ENCODE data around the gene MAPK7.
A peak's percentile ranks its signal among the peaks of the same experiment; 100 is the strongest.

Gene MAPK7

GRCh38 chr17:19378416-19379360 lies at the start of gene MAPK7:
Gene MAPK7, plus strand, starts transcription at chr17:19378498. Its CDS starts 403 bp downstream, at chr17:19378901.
- DNase-seq: peak; percentile 43

- no peak for DNase-seq
Measured at GRCh38 chr17:19329136-19329535, 49.2 kb upstream of the MAPK7 start.

DNA sequence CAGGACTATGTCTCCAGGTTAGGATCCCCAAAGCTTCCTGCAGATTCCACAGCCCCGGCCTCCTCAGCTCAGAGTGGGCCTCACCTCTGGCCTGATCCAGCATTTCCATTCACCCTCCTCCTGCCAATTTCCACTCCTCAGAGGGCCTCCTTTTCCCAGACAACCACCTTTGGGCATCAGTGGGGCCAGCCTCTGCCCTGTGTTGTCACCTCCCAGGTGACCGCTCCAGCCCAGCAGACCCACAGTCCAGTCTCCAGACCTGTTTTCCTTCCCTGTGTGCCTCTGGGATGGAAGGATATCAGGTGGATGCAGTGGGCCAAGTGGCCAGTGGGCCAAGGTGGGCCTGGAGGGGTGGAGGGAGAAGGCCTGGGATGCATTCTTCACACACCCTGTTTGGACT lies 48.5 kb upstream of the MAPK7 start:
- no peak for DNase-seq

DNA sequence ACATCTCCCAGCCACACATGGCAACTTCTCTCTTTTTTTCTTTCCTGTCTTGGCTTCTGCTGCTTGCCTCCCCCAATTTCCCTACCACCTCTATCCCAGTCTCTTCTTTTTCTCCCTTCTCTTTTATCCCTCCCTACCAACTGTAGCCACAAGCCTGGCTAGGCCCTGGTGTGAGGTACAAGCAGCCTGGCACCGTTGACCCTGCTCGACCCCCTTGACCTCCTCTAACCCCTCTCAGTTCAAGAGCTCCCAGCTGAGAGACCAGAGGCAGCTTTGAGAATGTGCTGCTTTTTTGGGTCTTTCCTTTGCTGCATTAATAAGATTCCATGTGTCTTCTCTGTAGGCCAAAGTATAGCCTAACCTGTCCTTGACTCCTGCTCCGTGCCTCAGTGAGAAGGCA lies 48.0 kb upstream of the MAPK7 start:
- no peak for DNase-seq

DNA sequence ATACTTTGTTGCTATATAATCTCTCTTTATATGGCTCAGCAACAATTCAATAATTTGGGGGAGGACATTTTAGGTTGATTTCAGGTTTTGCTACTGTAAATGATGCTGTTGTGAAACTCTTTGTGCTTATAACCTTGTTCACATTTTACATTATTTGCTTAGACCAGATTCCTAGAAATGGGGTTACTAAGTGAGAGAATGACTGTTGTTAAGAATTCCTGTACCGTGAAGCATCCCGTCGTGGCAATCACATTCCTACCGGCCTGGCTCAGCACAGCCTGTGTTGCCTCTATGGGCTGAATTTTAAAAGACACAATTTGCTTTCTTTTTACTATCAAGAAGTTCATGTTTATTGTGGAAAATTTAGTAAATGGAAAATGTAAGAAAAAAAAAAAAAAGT lies 47.2 kb upstream of the MAPK7 start:
- no peak for DNase-seq

DNA sequence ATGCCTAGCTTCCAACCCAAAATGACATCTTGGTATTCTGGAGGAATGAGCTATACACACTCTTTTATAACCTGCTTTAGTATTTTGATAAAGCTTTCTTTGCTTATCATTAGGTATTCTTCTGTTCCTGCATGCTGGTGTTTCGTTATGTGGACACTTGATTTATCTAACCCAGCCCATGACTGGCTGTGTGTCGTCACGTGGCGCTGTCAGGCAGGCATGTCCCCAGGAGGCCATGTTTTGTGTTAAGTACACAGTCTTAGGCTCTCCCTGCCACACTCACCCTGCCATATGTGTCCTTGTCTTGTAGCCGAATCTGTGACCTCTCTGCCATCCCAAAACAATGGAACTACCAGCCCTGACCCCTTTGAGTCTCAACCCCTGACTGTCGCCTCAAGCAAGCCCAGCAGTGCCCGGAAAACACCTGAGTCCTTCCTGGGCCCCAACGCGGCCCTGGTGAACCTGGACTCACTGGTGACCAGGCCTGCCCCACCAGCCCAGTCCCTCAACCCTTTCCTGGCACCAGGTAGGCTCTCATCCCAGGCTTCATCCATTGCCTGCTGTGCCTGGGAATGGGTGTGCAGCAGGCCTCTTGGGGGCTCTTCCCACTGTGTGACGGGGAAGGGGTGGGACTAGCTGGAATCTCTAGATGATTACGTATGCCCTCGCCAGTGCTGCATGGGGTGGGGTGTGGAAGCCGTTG lies 46.6 kb upstream of the MAPK7 start:
- no peak for DNase-seq

DNA sequence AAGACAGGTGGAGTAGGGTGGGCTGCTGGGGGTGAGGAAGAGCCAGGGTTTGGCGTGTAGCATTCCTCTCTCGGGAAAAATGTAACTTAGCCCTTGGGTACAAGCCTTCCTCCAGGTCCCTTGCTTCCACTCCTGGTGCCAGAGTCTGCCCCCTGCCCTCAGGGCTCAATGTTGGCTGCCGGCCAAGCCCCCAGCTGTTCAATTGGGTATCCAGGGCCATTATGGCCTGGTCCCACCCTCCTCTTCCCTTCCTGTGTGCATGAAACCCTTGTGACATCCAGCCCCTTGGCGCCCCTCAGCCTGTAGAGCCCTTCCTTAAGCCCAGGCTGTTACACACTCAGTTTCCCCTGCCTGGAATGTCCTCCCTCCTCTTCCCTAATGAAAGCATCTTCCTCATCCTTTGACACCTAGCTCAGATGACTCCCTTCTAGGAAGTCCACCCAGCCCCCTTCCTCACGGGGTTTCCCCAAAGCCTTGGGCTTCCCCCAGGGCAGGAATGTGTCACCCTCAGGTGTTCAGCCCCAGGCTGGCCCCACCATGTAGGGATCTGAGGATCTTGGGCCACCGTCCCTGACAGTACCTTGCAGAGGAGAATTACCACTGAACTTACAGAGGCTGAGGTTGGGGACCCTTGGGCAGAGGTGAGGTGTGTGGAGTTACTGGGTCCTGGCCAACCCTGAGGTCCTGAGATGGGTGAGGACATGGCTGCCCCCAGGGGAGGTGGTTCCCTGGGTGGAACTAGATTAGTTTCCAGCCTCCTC lies 45.7 kb upstream of the MAPK7 start:
- DNase-seq: no peak

GRCh38 chr17:19333132-19333440 lies 45.2 kb upstream of the MAPK7 start:
- no peak for DNase-seq

- no peak for DNase-seq
Measured at GRCh38 chr17:19333736-19334290, 44.5 kb upstream of the MAPK7 start.

DNA sequence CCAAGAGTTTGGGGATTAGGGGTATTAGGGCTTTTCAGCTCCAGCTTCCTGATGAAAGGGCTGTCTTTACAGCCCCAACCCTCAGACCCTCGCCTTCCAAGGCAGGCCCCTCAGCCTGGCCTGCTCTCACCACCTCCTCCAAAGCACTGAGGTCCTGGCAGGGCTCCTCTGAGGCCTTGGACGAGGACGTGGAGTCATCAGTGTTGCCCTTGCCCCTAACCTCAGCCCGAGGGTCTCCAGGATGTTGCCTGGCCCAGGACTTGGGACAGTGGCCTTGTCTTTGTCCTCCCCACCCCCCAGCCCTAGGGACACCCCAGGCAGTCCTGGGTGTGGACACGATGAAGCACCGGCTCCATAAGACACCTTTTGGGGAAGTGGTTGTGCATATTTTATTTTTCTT lies 44.0 kb upstream of the MAPK7 start:
- no peak for DNase-seq

DNA sequence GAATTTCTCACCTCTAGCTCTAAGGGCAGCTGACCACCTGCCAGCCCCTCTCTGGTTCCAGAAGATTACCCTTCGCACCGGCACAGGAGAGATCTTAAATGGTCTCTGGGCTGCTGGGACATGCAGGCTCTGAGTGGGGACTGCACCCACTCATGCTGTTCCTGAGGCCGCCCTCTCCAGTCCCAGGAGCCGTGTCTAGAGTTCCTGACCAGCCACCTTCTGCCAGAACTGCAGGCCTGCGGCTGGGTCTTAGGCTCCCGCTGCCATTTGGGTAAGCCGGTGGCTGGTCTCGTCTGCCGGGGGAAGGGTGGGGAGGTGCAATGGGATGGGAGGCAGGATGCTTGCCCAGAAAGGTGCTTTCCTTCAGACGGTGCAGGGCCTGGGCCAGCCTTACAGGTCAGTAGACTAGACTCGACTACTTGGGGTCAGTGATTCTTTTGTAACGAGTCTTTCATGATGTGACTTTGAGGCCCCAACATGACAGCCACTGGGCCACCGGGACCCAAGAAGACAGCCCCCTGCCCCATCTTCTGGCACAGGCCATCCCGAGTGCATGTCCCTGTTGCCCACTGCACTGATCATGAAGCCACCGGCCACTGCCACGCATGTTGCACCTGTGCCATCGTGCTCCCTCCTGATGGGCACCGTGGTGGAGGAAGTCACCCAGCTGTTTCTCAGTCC lies 42.2 kb upstream of the MAPK7 start:
- DNase-seq: no peak

- DNase-seq: no peak
Measured at GRCh38 chr17:19336938-19337711, 41.2 kb upstream of the MAPK7 start.

DNA sequence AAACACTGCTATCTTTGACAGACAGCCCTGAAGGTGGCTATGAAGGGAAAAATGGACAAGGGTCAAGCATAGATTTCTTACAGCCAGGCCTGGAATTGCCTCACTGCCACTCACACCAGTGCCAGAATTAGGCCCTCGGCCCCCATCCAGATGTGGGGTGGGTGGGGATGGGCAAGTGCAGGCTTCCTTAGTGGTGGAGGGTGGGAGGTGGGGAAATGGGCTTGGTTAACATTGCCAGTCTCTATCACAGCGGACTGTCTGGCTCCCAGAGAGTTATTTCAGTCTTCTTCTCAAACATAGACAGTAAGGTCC lies 40.6 kb upstream of the MAPK7 start:
- no peak for DNase-seq

DNA sequence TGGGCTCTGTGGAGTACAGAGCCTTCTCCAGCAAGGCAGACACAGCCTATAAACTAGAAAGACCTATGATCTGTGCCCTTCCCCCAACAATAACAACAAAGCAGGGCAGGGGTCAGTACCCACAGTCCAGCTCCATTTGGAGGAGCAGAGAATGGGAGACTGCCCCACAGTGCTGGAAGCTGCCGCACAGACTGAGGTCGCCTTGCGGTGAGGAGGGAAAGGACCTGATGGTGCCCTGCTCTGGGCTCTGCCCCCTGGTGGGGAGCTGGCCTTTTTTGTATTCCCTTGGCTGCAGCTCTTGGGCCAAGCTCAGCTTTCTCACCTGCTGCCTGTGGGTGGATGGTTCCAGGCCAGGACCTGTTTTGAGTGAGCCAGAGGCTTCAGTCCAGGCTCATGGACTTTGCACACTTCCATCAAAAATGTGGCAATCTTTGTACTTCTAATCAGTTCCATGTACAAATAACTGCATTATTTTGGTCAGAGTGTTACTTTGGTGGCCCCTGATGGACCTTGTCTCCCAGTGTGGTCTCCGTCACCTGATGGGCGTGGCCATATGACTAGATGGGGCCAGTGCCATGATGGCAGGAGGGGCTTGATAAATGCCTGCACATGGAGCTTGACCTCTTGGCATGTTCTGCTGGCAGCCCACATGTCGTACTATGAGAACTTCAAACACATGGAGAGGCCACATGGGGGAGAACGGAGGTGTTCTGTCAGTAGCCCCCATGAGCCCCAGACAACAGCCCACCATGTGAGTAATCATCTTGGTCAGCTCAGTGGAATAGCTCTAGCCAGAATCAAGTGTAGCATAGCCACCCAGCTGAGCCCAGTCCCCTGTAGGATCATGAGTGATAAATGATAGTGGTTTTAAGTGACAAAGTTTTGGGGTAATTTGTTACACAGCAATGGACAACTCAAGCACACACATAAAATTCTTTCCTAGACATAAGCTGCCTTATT lies 40.0 kb upstream of the MAPK7 start:
- peak; percentile 81 for DNase-seq

- no peak for DNase-seq
Measured at GRCh38 chr17:19339341-19339815, 38.9 kb upstream of the MAPK7 start.

DNA sequence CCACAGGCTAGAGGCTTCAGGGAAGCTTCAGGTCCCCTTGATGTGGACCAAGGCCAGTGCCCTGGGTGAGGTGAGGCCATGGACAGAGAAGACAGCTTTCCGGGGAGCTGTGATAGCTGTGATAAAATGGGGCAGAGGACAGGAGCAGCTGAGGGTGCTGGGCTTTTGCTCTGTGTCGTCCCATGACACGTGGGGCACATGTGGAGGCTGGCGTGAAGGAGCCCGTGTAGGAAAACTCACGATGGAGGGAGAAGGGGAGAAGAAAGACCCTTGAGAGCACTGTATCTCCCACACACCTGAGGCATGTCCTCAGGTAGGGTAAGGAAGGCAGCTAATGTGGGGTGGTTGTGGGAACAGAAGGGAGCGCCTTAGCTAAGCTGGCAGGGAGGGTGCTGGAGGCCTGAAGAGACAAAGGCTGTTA lies 37.1 kb upstream of the MAPK7 start:
- no peak for DNase-seq

DNA sequence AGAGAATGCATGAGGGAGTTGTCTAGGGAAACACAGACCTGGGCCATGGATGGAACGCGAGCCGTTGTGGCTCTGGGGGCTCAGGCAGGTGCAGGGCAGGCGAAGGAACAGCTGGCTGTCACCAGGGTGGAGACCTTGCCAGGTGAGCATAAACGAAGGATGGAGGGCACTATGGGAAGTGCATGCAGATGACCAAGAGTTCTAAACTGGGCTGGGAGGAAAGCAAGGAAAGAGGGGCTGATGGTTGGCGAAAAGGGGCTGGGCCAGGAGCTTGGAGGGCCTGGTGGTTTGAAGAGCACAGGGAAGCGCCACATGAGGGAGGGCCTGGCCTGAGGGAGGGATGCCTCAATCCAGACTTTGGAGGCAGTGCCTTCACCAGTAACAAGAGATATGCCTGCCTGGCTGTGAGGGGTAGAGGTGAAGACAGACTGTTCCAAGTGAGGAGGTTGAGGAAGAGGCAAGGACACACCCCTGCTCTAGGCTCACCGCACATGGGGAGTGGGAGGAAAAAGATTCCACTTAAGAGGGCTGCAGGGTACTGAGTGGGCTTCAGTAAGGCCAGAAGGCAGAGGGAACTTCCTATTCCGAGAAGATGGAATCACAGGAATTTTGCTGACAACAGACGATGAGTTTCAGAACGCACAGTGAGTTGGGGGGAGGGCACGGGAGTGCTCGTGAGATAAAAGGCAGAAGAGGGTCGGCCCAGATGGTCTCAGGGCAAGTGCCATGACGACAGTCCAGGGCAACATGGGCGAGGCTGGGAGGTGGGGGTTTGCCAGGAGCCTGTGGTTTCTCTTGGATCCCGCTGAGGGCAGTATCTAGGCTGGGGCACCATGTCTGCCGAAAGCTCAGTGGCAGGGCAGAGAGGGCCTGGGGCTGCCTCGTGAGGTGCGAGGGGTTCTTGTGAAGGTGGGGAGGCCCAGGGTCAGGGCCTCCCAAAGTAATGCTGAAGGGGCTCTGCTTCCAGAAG lies 36.4 kb upstream of the MAPK7 start:
- no peak for DNase-seq

- DNase-seq: no peak
Measured at GRCh38 chr17:19342611-19343255, 35.6 kb upstream of the MAPK7 start.

GRCh38 chr17:19343256-19343630 lies 35.1 kb upstream of the MAPK7 start:
- DNase-seq: no peak

All from suppressor macrophage treated with lipopolysaccharide for 4 hours (primary cell).